GM12878 (cell line): ENCODE measurements around the gene HACE1.

Source experiments
- BHLHE40 ChIP-seq, 2 experiments: fragments of 450-650 bp in 1 of 2; IDR thresholded peaks; 2 replicates each; pipeline ENCODE4 v1.6.1; 2011 to 2017; ENCODE audit warnings: low read depth in 2 of 2, borderline replicate concordance in 1 of 2, improper control_type of control experiment in 1 of 2, low read length in 1 of 2, mild to moderate bottlenecking in 1 of 2
- CTCF ChIP-seq, 3 experiments: IDR thresholded peaks in 2 of 3; conservative IDR thresholded peaks in 1 of 3; 2 replicates each; pipeline ENCODE4 v1.5.1; 2011; ENCODE audit warnings: low read depth in 3 of 3, low read length in 3 of 3, mild to moderate bottlenecking in 3 of 3, control low read depth in 2 of 3, moderate library complexity in 2 of 3, inconsistent platforms in 1 of 3, mixed read lengths in 1 of 3; ENCODE audit not compliant: control insufficient read depth in 2 of 3, insufficient read depth in 1 of 3; ENCODE audit errors: extremely low read depth in 1 of 3
- FOXM1 ChIP-seq: IDR thresholded peaks from 2 replicates; pipeline ENCODE4 v1.6.1; 2012; ENCODE audit warnings: low read depth, mild to moderate bottlenecking, inconsistent platforms, low read length, moderate library complexity
- HDGF ChIP-seq: fragments of 450-650 bp; IDR thresholded peaks from 2 replicates; pipeline ENCODE4 v1.6.1; 2016; ENCODE audit warnings: antibody characterized with exemption
- IRF3 ChIP-seq: fragments of 450-650 bp; IDR thresholded peaks from 2 replicates; pipeline ENCODE4 v1.6.1; 2014; ENCODE audit warnings: mild to moderate bottlenecking
- RAD21 ChIP-seq: IDR thresholded peaks from 2 replicates; pipeline ENCODE4 v1.6.1; 2011; ENCODE audit warnings: mild to moderate bottlenecking, low read depth, low read length, moderate library complexity; ENCODE audit not compliant: insufficient read depth
- RCOR1 ChIP-seq: conservative IDR thresholded peaks from 2 replicates; pipeline ENCODE4 v1.6.1; 2012; ENCODE audit warnings: low read depth, low read length, improper control_type of control experiment
- SIN3A ChIP-seq: IDR thresholded peaks from 2 replicates; pipeline ENCODE4 v1.6.1; 2012; ENCODE audit warnings: low read depth, low read length, improper control_type of control experiment
- SP1 ChIP-seq: IDR thresholded peaks from one replicate; pipeline ENCODE4 v1.6.1; 2011; ENCODE audit warnings: low read depth, low read length
- ZNF274 ChIP-seq: IDR thresholded peaks from one replicate; pipeline ENCODE4 v1.8.0; 2011; ENCODE audit not compliant: insufficient read length, insufficient read depth

GRCh38 chr6:104753251-104753650 is 106.5 kb downstream of the HACE1 start:
- TF ChIP-seq HDGF (no peak), ZNF274 (no peak), FOXM1 (no peak), IRF3 (no peak), RAD21 (no peak), RCOR1 (no peak), SIN3A (no peak), SP1 (no peak), CTCF (IDR thresholded peaks at IDR 0.05 in 2 of 3, conservative IDR thresholded peaks at IDR 0.05 in 1 of 3; ENCODE audit: control insufficient read depth in 2 of 3, extremely low read depth in 1 of 3, insufficient read depth in 1 of 3, low read depth in 3 of 3, low read length in 3 of 3) (no peak), BHLHE40 (IDR thresholded peaks at IDR 0.05; ENCODE audit: borderline replicate concordance in 1 of 2, low read depth in 2 of 2, low read length in 1 of 2) (no peak)
